CD14-positive monocyte (primary cell): Measurements from ENCODE around the gene SLC1A3. TPM values are rescaled to one million over a fixed set of nuclear protein-coding genes. Genes with fewer than 3 reads are reported as not detected.

ENCODE experiments used
- DNase-seq, 3 donors: peaks; one replicate each; pipeline ENCODE4 v3.0.0-alpha.2; 2011 to 2022
- H2AFZ ChIP-seq: 2 replicates; pipeline ENCODE4 v1.6.0; 2012; ENCODE audit warnings: mild to moderate bottlenecking, low read depth, low read length, inconsistent platforms; ENCODE audit not compliant: insufficient read depth, poor library complexity, severe bottlenecking
- H3K27ac ChIP-seq, 2 donors: 1 replicate in 1 of 2; 2 replicates in 1 of 2; pipeline ENCODE4 v1.5.1; 2012 to 2013; ENCODE audit warnings: low read length in 2 of 2, control low read depth in 1 of 2, inconsistent platforms in 1 of 2, low read depth in 1 of 2, mild to moderate bottlenecking in 1 of 2
- H3K27me3 ChIP-seq, 2 donors: one replicate each; pipeline versions ENCODE4 v1.6.0 to v1.6.1; 2011 to 2013; ENCODE audit warnings: low read length in 2 of 2; ENCODE audit not compliant: control insufficient read depth in 2 of 2, insufficient read depth in 2 of 2
- H3K36me3 ChIP-seq, 2 donors: replicated peaks in 1 of 2; 1 replicate in 1 of 2; 2 replicates in 1 of 2; pipeline versions ENCODE4 v1.5.1 to v1.6.1; 2012 to 2013; ENCODE audit warnings: low read length in 2 of 2, control low read depth in 1 of 2, inconsistent platforms in 1 of 2, mild to moderate bottlenecking in 1 of 2; ENCODE audit not compliant: insufficient read depth in 2 of 2, control insufficient read depth in 1 of 2
- H3K4me1 ChIP-seq, 2 donors: 1 replicate in 1 of 2; 2 replicates in 1 of 2; pipeline versions ENCODE4 v1.5.1 to v1.6.1; 2012 to 2013; ENCODE audit warnings: low read length in 2 of 2, control low read depth in 1 of 2, inconsistent platforms in 1 of 2, mild to moderate bottlenecking in 1 of 2, moderate library complexity in 1 of 2; ENCODE audit not compliant: insufficient read depth in 2 of 2, control insufficient read depth in 1 of 2
- H3K4me2 ChIP-seq: replicated peaks from 2 replicates; pipeline ENCODE3; 2012; ENCODE audit warnings: low read length, moderate library complexity, mild to moderate bottlenecking; ENCODE audit not compliant: poor library complexity, severe bottlenecking; ENCODE audit errors: extremely low read depth
- H3K4me3 ChIP-seq, 3 experiments: fragments of 200-600 bp in 1 of 3; sonication (generic) in 1 of 3; replicated peaks in 1 of 3; 1 replicate in 2 of 3; 2 replicates in 1 of 3; pipeline ENCODE4 v1.5.1; 2011 to 2013; ENCODE audit warnings: low read length in 3 of 3, mild to moderate bottlenecking in 3 of 3, control low read depth in 2 of 3, low read depth in 2 of 3, inconsistent platforms in 1 of 3, moderate library complexity in 1 of 3
- H3K79me2 ChIP-seq: 2 replicates; pipeline ENCODE4 v1.6.0; 2012; ENCODE audit warnings: mild to moderate bottlenecking, control low read depth, inconsistent platforms, low read length, moderate library complexity; ENCODE audit not compliant: insufficient read depth
- H3K9ac ChIP-seq: 2 replicates; pipeline ENCODE4 v1.6.0; 2017; ENCODE audit warnings: low read length, mild to moderate bottlenecking; ENCODE audit not compliant: insufficient read depth, poor library complexity, severe bottlenecking
- H3K9me3 ChIP-seq, 2 donors: replicated peaks in 1 of 2; 1 replicate in 1 of 2; 2 replicates in 1 of 2; pipeline versions ENCODE4 v1.5.1 to v1.6.1; 2012 to 2013; ENCODE audit warnings: low read length in 2 of 2, control low read depth in 1 of 2; ENCODE audit not compliant: control insufficient read depth in 1 of 2, insufficient read depth in 1 of 2
- H4K20me1 ChIP-seq: 2 replicates; pipeline ENCODE4 v1.6.0; 2012; ENCODE audit warnings: mild to moderate bottlenecking, low read length, control low read depth, moderate library complexity; ENCODE audit not compliant: insufficient read depth
- H3K27ac Mint-ChIP-seq, 7 donors: one replicate each; pipeline ENCODE4 v1.8.0; 2020; ENCODE audit warnings: mild to moderate bottlenecking in 7 of 7, mixed read lengths in 7 of 7, moderate library complexity in 6 of 7, inconsistent platforms in 2 of 7
- H3K27me3 Mint-ChIP-seq, 3 donors: one replicate each; pipeline ENCODE4 v1.8.0; 2021 to 2022; ENCODE audit warnings: low read depth in 3 of 3, mild to moderate bottlenecking in 3 of 3, mixed read lengths in 3 of 3, moderate library complexity in 3 of 3, inconsistent platforms in 1 of 3
- H3K36me3 Mint-ChIP-seq, 2 donors: one replicate each; pipeline ENCODE4 v1.8.0; 2020; ENCODE audit warnings: mixed read lengths in 2 of 2, inconsistent platforms in 1 of 2, mild to moderate bottlenecking in 1 of 2
- H3K4me1 Mint-ChIP-seq: one replicate; pipeline ENCODE4 v1.8.0; 2020; ENCODE audit warnings: mild to moderate bottlenecking, mixed read lengths
- H3K4me3 Mint-ChIP-seq, 2 donors: one replicate each; pipeline ENCODE4 v1.8.0; 2020; ENCODE audit warnings: mild to moderate bottlenecking in 2 of 2, mixed read lengths in 2 of 2, moderate library complexity in 1 of 2
- H3K9me3 Mint-ChIP-seq, 7 donors: one replicate each; pipeline ENCODE4 v1.8.0; 2020 to 2022; ENCODE audit warnings: mixed read lengths in 7 of 7, mild to moderate bottlenecking in 6 of 7, moderate library complexity in 6 of 7, inconsistent platforms in 2 of 7
- WGBS: methylation state at CpG from one replicate; pipeline ENCODE4 v1.1.5; 2013; ENCODE audit warnings: missing lambda C conversion rate; ENCODE audit not compliant: insufficient coverage; 5-methylcytosine and 5-hydroxymethylcytosine counted together
- intact Hi-C, 2 donors: fragments of 100-400 bp; cut with micrococcal nuclease; formaldehyde crosslinking; loops; one replicate each; pipeline versions ENCODE4 v1.15.0 to v1.15.1; 2023
- polyA plus RNA-seq, 3 donors: library from polyadenylated mRNA; depleted of rRNA in 1 of 3; unstranded in 2 of 3; stranded (reverse) in 1 of 3; fragments of 300-500 nt in 2 of 3; fragments of >200 nt in 1 of 3; fragmentation: Illumina TruSeq in 2 of 3; gene quantifications; 1 replicate in 2 of 3; 2 replicates in 1 of 3; pipeline ENCODE4 v1.2.3, GENCODE V29; 2012 to 2021
- TF ChIP-seq, protein P1 (sequence below): fragments of 200-600 bp; IDR thresholded peaks from one replicate; pipeline ENCODE4 v1.8.0; 2022; ENCODE audit warnings: antibody characterized with exemption, mild to moderate bottlenecking

Gene SLC1A3
- polyA plus RNA-seq, 3 donors: 1.2 to 3.3 (median 1.3) TPM

DNA sequence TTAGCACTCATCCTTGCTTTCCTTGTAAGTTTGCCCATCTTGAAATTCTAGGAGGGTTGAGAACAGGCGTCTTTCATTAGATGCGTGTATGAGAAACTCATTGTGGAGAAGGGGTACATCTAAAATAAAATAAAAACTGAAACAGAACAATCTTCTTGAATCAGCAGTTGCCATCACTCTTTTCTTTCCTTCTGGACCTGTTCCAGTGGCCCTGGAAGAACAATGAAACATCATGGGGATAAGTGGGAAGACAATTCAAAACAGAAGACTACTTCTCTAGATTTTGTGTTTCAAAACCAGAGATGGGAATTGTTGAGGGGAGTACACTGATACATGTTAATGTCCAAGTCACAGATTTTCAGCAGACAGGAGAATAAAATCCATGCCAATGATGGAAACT, 59.9 kb downstream of the SLC1A3 start:
- DNase-seq: no peak
- H3K27ac Mint-ChIP-seq: no peak overlapping the region
- no peak overlapping the region for H3K27ac ChIP-seq
- no peak overlapping the region for H3K4me3 ChIP-seq
- no peaks in the 10 kb centered on the region for H3K27me3 ChIP-seq
- H2AFZ ChIP-seq: no peak overlapping the region
- peaks cover 12 to 15% of the 10 kb centered on the region in 2 donors for H3K36me3 Mint-ChIP-seq
- intact Hi-C loops: no loop called here
- no peak overlapping the region for H3K4me2 ChIP-seq
- TF ChIP-seq, protein P1, sequence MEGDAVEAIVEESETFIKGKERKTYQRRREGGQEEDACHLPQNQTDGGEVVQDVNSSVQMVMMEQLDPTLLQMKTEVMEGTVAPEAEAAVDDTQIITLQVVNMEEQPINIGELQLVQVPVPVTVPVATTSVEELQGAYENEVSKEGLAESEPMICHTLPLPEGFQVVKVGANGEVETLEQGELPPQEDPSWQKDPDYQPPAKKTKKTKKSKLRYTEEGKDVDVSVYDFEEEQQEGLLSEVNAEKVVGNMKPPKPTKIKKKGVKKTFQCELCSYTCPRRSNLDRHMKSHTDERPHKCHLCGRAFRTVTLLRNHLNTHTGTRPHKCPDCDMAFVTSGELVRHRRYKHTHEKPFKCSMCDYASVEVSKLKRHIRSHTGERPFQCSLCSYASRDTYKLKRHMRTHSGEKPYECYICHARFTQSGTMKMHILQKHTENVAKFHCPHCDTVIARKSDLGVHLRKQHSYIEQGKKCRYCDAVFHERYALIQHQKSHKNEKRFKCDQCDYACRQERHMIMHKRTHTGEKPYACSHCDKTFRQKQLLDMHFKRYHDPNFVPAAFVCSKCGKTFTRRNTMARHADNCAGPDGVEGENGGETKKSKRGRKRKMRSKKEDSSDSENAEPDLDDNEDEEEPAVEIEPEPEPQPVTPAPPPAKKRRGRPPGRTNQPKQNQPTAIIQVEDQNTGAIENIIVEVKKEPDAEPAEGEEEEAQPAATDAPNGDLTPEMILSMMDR: no peak
- no peaks in the 10 kb centered on the region for H3K9me3 ChIP-seq
- H3K9me3 Mint-ChIP-seq: peaks cover 0 to 2% (median 0%) of the 10 kb centered on the region in 7 donors
- no peak overlapping the region for H3K9ac ChIP-seq
- H3K36me3 ChIP-seq: peaks cover 1 to 11% of the 10 kb centered on the region in 2 donors
- WGBS: no CpG with 5 or more reads among the region's 2 CpGs
- peaks cover 31% of the 10 kb centered on the region for H3K4me1 Mint-ChIP-seq
- no peaks in the 10 kb centered on the region for H3K27me3 Mint-ChIP-seq
- H3K4me3 Mint-ChIP-seq: no peak overlapping the region
- H3K79me2 ChIP-seq: no peaks in the 10 kb centered on the region
- peaks cover 7 to 10% of the 10 kb centered on the region in 2 donors for H3K4me1 ChIP-seq
- no peaks in the 10 kb centered on the region for H4K20me1 ChIP-seq

GRCh38 chr5:36666986-36667385, 60.6 kb downstream of the SLC1A3 start:
- TF ChIP-seq, protein P1: no peak
- Histone ChIP-seq H3K27me3 (no peaks in the 10 kb centered on the region), H3K79me2 (no peaks in the 10 kb centered on the region), H3K4me3 (no peak overlapping the region), H2AFZ (no peak overlapping the region), H3K9ac (no peak overlapping the region), H3K27ac (no peak overlapping the region), H4K20me1 (no peaks in the 10 kb centered on the region), H3K4me1 (peaks cover 7 to 10% of the 10 kb centered on the region in 2 donors), H3K4me2 (no peak overlapping the region), H3K9me3 (no peaks in the 10 kb centered on the region), H3K36me3 (peaks cover 8 to 18% of the 10 kb centered on the region in 2 donors)
- H3K27me3 Mint-ChIP-seq: no peaks in the 10 kb centered on the region
- peaks cover 27% of the 10 kb centered on the region for H3K4me1 Mint-ChIP-seq
- no CpG with 5 or more reads among the region's 1 CpG for WGBS
- no peak overlapping the region for H3K27ac Mint-ChIP-seq
- DNase-seq: no peak
- H3K36me3 Mint-ChIP-seq: peaks cover 15% of the 10 kb centered on the region in 2 donors
- intact Hi-C loops: no loop called here
- H3K4me3 Mint-ChIP-seq: no peak overlapping the region
- H3K9me3 Mint-ChIP-seq: peaks cover 0 to 2% (median 0%) of the 10 kb centered on the region in 7 donors
